Cerebellar nuclear complex (tissue), 1 donor: ENCODE data around the gene LRRC15.
A peak's percentile ranks its signal among the peaks of the same experiment; 100 is the strongest.

Experiments
- DNase-seq, 2 experiments: peaks; one replicate each; lab custom pipeline; 2025; lab: John Stamatoyannopoulos, UW

Gene LRRC15

GRCh38 chr3:194315088-194315964, 54.2 kb downstream of the LRRC15 start:
- DNase-seq, result peak in 1 of 2 experiments; percentile 4

- no peak for DNase-seq
Measured at GRCh38 chr3:194314388-194315068, 55.0 kb downstream of the LRRC15 start.

- no peak for DNase-seq
Measured at GRCh38 chr3:194313560-194314387, 55.8 kb downstream of the LRRC15 start.

GRCh38 chr3:194312743-194313281, 56.7 kb downstream of the LRRC15 start:
- no peak for DNase-seq

GRCh38 chr3:194312186-194312742, 57.3 kb downstream of the LRRC15 start:
- DNase-seq, result no peak

GRCh38 chr3:194311000-194311399, 58.5 kb downstream of the LRRC15 start:
- no peak for DNase-seq

GRCh38 chr3:194310060-194310835, 59.3 kb downstream of the LRRC15 start:
- DNase-seq, result no peak

GRCh38 chr3:194308601-194309449, 60.7 kb downstream of the LRRC15 start:
- no peak for DNase-seq

GRCh38 chr3:194307849-194308248, 61.7 kb downstream of the LRRC15 start:
- DNase-seq, result no peak

GRCh38 chr3:194306771-194307640, 62.5 kb downstream of the LRRC15 start:
- no peak for DNase-seq

GRCh38 chr3:194306109-194306686, 63.3 kb downstream of the LRRC15 start:
- DNase-seq, result no peak

- DNase-seq, result no peak
Measured at GRCh38 chr3:194305356-194306108, 64.0 kb downstream of the LRRC15 start.
